ENCODE data around the gene RNH1. TPM values are rescaled to one million over a fixed set of nuclear protein-coding genes. Genes with fewer than 3 reads are reported as not detected.

Gene RNH1
- total RNA-seq, 1 donor = 92.2 TPM

DNA sequence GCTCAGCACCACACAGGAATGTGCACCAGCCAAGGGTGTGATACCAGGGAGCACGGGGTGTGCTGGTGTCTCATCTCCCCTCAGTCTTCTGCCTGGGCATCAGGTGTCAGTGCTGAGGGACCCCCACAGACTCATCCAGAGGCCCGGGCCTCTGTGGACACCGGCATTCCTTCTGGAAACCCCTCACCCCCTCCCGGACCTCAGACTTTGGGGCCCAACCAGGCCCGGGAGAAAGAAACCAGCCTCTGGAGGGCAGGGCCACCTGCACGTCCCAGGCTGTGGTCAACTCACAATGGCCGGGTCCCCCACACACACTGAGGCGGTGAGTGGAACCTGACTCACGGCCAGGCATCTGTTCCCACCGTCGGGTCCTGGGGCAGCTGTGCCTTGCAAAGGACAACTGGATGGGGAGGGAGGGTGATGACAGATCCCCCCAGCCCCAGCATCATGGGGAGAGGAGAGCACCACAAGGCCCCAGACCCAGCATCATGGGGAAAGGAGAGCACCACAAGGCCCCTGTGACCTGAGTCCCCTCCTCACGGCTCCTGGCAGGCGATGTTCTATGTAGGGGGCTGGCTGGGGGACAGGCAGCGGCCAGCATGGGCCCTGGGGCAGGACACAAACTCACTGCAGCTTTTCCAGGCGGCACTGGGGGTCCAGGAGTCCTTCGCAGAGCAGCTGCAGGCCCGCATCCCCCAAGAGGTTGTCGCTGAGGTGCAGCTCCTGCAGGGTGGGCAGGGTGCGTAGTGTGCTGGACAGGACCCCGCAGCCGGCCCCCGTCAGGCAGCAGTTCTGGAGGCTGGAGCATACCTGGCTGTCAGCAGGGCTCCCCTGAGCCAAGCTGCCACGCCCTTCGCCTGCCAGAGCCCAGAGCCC lies 7.6 kb downstream of the RNH1 start:
- H3K9me3 ChIP-seq (ENCODE audit: low read depth, low read length) = no peaks in the 10 kb centered on the region
- H3K4me3 ChIP-seq (ENCODE audit: low read length) = no peak overlapping the region
- no peaks in the 10 kb centered on the region for H3K27me3 ChIP-seq (ENCODE audit: insufficient read depth, low read length)
- peaks cover 32% of the 10 kb centered on the region for H3K4me1 ChIP-seq (ENCODE audit: insufficient read depth, low read length)

DNA sequence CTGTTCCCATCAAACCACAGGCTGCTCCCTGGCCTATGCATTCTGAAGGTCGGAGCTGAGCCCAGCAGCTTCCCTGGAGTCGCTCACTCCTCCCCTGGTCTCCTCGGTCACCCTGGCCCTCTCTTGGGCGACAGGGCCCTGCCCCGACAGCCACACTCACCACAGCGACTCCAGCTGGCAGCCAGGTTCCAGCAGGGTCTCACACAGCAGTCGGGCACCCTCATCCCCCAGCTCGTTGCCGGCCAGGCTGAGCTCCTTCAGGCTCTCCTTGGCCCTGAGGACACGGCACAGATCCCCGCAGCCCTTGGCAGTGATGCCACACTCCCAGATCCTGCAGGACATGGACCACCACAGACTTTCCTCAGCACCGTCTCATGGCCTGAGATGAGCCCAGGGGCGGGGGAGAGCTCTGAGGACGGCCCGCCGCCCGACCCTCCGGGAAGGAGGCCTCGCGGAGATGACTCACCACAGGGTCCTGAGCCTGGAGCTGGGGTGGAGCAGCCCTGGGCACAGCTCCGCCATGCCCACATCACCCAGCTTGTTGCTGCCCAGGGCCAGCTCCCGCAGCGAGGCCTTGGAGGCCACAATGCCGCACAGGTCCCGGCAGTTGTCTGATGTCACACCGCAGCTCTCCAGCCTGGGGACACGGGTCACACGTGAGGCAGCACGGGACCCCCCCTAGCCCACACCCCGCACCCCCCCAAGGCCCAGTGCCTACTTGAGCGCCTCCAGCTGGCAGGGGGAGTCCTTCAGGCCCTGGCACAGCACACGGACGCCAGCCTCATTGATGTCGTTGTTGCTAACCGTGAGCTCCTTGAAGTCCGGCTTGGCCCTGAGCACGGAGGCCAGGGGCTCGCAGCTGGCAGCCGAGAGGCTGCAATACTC lies 8.5 kb downstream of the RNH1 start:
- peaks cover 23% of the 10 kb centered on the region for H3K4me1 ChIP-seq (ENCODE audit: insufficient read depth, low read length)
- H3K27me3 ChIP-seq (ENCODE audit: insufficient read depth, low read length) = no peaks in the 10 kb centered on the region
- no peaks in the 10 kb centered on the region for H3K9me3 ChIP-seq (ENCODE audit: low read depth, low read length)
- H3K4me3 ChIP-seq (ENCODE audit: low read length) = no peak overlapping the region

DNA sequence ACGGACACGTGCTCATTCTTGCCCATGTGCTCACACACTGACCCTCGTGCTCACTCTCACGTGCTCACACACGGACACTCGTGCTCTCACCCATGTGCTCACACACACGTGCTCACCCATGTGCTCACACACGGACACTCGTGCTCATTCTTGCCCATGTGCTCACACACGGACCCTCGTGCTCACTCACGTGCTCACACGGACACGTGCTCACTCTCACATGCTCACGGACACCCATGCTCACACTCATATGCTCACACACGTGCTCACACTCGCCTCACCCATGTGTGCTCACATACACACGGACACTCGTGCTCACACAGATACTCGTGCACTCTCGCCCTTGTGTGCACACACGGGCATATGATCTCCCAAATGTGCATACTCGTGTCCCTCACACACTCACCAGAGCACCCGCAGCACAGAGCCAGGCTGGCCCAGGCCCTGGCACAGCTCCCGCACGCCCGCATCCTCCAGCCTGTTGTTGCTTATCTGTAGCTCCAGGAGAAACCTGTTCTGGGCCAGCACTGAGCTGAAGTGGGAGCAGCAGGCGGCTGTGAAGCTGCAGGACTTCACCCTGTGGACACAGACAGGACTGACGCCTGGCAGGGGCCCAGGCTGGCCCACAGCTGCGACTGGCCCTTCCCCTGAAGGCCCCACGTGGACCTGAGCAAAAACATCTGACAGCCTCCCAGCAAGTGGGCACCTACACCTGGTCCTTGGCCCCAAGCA lies 9.3 kb downstream of the RNH1 start:
- Histone ChIP-seq H3K4me3 (ENCODE audit: low read length) (no peak overlapping the region), H3K9me3 (ENCODE audit: low read depth, low read length) (no peaks in the 10 kb centered on the region), H3K4me1 (ENCODE audit: insufficient read depth, low read length) (peaks cover 17% of the 10 kb centered on the region), H3K27me3 (ENCODE audit: insufficient read depth, low read length) (no peaks in the 10 kb centered on the region)

DNA sequence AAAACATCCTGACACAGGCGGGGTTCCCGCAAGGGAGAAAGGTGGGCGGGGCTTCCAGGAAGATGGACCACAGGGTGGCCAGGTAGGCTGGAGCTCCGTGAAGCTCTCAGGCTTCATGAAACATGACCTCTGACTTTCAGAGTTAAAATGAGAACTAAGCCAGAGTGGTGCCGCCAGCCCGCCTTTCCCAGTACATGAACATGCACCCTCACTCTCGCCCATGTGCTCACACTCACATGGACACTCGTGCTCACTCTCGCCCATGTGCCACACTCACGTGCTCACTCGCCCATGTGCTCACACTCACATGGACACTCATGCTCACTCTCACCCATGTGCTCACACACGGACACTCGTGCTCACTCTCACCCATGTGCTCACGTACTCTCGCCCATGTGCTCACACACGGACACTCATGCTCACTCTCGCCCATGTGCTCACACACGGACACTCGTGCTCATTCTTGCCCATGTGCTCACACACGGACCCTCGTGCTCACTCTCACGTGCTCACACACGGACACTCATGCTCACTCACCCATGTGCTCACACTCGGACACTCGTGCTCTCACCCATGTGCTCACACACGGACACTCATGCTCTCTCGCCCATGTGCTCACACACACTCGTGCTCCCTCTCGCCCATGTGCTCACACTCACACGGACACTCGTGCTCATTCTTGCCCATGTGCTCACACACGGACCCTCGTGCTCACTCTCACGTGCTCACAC lies 10.0 kb downstream of the RNH1 start:
- Histone ChIP-seq H3K9me3 (ENCODE audit: low read depth, low read length) (no peaks in the 10 kb centered on the region), H3K4me1 (ENCODE audit: insufficient read depth, low read length) (peaks cover 10% of the 10 kb centered on the region), H3K27me3 (ENCODE audit: insufficient read depth, low read length) (no peaks in the 10 kb centered on the region), H3K4me3 (ENCODE audit: low read length) (no peak overlapping the region)

DNA sequence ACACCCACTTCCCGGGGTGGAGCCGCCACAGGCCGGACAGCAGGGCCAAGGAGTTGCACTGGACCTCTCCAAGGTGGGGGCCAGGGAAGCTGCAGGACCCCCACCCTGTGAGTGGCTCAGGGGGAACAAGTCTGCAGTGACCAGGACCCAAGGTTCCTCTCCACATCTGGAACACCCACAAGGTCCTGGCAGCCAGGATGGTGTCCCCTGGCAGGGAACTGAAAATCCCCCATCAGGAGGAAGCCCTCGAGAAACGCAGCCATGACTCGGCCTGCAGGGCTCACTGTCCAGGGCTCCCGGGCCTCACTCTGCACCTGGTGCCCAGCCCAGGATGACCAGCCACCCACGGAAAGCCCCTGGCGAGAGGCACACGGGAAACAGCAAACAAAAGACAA lies 11.5 kb downstream of the RNH1 start:
- no peaks in the 10 kb centered on the region for H3K9me3 ChIP-seq (ENCODE audit: low read depth, low read length)
- H3K27me3 ChIP-seq (ENCODE audit: insufficient read depth, low read length) = no peaks in the 10 kb centered on the region
- H3K4me1 ChIP-seq (ENCODE audit: insufficient read depth, low read length) = no peaks in the 10 kb centered on the region
- no peak overlapping the region for H3K4me3 ChIP-seq (ENCODE audit: low read length)

DNA sequence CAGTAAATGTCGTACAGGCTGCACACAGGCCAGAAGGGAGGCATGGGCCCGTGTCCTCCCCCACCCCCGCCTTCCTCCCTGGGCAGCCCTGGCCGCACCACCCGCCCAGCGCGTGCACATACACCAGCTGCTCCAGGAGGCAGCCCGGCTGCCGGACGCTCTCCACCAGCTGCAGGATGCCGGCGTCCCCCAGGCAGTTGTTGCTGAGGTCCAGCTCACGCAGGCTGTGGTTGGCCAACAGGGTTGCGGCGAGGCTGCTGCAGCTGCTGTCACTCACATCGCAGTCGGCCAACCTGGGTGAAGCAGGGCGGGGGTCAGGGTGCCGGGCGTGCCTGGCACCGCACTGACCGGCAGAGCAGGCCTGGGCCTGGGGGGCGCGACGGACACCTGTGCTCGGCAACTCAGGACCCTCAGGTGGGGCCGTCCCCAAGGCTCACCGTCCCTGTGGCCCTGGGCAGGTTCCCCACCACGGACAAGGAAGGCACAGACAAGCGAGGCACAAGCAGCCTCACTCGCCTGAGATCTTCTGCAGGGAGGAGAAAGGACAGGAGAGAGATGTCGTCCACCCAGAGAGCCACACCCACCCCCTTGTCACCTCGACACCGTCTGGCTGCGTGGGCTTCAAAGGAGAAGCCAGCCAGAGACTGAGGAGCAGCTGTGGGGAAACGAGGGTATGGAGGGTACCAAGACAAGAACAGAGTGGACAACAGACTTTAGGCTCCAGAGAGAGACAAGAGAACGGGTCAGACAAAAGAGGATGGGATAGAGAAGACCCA lies 12.1 kb downstream of the RNH1 start:
- no peaks in the 10 kb centered on the region for H3K9me3 ChIP-seq (ENCODE audit: low read depth, low read length)
- H3K27me3 ChIP-seq (ENCODE audit: insufficient read depth, low read length) = no peaks in the 10 kb centered on the region
- no peak overlapping the region for H3K4me3 ChIP-seq (ENCODE audit: low read length)
- no peaks in the 10 kb centered on the region for H3K4me1 ChIP-seq (ENCODE audit: insufficient read depth, low read length)

DNA sequence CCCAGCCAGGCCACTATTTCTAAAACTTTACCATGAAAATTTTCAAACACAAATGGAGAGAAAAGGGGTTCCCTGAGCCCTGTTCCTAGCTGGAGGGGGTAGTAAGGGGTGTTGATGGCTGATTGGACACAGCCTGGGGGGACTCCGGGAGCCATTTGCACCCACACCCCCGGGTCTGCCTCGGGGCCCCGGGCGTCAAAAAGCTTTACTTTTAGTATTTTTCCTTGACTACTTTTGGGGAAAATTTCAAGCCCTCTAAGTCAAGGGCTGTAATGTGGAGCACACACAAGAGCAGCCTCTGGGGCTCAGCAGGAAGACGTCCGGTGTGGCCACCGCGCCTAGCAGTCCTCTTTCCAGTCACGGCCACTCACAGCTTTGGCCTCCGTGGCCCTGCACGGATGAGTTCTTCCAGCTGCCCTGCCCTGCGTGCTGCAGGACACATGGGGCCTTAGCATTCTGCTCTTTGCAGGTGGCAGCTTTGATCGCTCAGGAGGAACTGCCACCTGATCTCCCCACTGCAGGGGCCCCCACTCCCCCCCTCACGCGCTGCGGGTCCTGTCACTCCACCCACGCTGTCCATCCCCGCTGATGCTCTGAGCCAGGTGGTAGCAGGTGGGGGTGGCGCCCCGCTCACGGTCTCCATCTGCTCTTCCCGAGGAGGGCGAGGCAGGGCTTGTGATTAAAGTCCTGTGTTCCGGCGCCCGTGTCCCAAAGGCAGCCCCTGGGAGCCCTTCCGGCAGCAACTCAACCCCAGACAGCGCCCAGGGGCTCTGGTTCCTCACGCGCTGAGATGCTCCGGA lies 14.4 kb downstream of the RNH1 start:
- Histone ChIP-seq H3K9me3 (ENCODE audit: low read depth, low read length) (no peaks in the 10 kb centered on the region), H3K4me1 (ENCODE audit: insufficient read depth, low read length) (no peaks in the 10 kb centered on the region), H3K27me3 (ENCODE audit: insufficient read depth, low read length) (no peaks in the 10 kb centered on the region), H3K4me3 (ENCODE audit: low read length) (no peak overlapping the region)

DNA sequence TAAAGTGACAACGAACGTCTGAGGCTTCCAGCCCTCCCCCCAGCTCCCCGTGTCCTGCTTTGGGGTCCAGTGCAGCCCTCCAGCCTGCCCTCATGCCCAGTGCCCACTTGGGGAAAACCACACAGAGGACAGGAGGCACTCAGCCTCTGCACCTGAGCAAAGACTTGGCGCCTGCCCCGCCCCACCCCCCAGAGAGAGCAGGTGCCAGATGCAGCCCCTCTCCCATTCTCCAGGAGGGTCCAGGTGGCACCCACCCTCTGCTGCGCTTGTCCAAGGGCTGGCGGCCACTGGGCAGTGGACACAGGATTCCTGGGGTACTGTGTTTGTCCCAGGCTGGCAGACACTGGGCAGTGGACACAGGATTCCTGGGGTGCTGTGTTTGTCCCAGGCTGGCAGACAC lies 15.7 kb downstream of the RNH1 start:
- H3K27me3 ChIP-seq (ENCODE audit: insufficient read depth, low read length) = no peaks in the 10 kb centered on the region
- no peaks in the 10 kb centered on the region for H3K9me3 ChIP-seq (ENCODE audit: low read depth, low read length)
- H3K4me3 ChIP-seq (ENCODE audit: low read length) = no peak overlapping the region
- H3K4me1 ChIP-seq (ENCODE audit: insufficient read depth, low read length) = no peaks in the 10 kb centered on the region

DNA sequence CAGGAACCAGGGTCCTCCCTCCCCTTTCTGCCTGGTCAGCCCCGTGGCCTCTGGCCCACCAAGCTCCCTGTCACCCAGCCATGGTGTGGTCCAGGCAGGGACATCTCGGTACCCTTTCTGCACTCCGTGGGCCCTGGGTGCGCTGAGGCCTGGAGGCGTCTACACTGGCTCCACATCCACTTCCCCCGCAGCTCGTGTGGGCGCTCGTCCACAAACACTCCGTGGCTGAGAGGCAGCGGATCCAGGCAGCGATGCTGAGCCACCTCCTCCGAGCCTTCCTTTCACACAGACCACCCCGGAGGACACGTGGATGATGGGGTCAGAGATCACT lies 16.1 kb downstream of the RNH1 start:
- no peak overlapping the region for H3K4me3 ChIP-seq (ENCODE audit: low read length)
- H3K9me3 ChIP-seq (ENCODE audit: low read depth, low read length) = no peaks in the 10 kb centered on the region
- no peaks in the 10 kb centered on the region for H3K27me3 ChIP-seq (ENCODE audit: insufficient read depth, low read length)
- no peaks in the 10 kb centered on the region for H3K4me1 ChIP-seq (ENCODE audit: insufficient read depth, low read length)

DNA sequence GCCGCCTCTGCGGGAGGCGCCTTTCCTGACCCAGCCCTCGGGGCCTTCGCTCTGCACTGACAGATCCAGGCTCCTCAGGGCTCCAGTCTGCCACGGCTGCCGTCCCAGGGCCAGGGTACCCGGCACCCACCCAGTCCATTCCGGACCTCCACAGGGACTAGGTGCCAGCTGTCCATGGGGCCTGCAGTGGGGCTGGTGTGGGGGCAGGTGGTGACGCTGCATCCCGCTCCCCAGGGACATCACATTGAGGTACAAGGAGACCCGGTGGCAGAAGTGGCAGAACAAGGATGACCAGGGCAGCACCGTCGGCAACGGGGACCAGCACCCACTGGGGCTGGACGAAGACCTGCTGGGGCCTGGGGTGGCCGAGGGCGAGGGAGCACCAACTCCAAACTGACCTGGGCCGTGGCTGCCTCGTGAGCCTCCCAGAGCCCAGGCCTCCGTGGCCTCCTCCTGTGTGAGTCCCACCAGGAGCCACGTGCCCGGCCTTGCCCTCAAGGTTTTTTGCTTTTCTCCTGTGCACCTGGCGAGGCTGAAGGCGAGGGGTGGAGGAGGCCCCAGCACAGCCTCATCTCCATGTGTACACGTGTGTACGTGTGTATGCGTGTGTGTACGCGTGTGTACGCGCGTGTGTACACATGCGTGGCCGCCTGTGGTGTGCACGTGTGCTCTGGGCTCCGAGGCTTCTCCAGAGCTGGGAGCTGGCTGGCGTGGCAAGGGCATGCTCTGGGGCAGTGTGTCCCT lies 16.7 kb downstream of the RNH1 start:
- H3K4me3 ChIP-seq (ENCODE audit: low read length) = no peak overlapping the region
- H3K9me3 ChIP-seq (ENCODE audit: low read depth, low read length) = no peaks in the 10 kb centered on the region
- H3K27me3 ChIP-seq (ENCODE audit: insufficient read depth, low read length) = no peaks in the 10 kb centered on the region
- no peaks in the 10 kb centered on the region for H3K4me1 ChIP-seq (ENCODE audit: insufficient read depth, low read length)

DNA sequence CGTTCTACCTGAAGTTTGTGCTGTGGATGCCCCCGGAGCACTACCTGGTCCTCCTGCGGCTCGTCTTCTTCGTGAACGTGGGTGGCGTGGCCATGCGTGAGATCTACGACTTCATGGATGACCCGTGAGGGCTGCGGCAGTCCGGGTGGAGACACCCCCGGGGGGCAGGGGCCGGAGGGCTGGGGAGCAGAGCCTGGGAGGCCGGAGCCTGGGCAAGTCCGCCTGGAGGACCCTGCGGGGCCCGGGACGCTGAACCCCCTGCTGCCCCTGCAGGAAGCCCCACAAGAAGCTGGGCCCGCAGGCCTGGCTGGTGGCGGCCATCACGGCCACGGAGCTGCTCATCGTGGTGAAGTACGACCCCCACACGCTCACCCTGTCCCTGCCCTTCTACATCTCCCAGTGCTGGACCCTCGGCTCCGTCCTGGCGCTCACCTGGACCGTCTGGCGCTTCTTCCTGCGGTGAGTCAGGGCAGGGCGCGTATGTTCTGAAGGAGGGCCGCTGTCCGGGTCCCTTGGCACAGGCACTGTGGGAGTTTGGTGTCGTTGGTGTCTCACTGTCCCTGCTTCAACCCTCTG lies 17.3 kb downstream of the RNH1 start:
- Histone ChIP-seq H3K9me3 (ENCODE audit: low read depth, low read length) (no peaks in the 10 kb centered on the region), H3K27me3 (ENCODE audit: insufficient read depth, low read length) (no peaks in the 10 kb centered on the region), H3K4me1 (ENCODE audit: insufficient read depth, low read length) (no peaks in the 10 kb centered on the region), H3K4me3 (ENCODE audit: low read length) (no peak overlapping the region)

DNA sequence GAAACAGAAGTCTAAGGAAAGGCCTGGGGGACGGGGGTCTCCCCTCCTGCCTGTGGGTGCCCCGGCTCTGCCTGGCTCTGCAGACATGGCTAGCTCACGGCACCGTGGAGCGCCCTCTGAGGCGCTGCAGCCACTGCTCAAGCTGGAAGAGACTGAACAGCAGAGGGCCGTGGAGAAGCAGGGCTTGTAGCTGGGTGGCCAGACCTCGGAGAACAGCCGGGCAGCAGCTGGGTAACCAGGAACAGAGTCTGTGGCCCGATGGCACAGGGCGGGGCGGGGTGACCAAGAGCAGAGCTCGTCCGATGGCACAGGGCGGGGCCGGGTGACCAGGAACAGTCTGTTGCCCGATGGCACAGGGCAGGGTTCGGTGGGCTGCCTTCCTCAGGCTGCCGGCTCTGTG lies 18.1 kb downstream of the RNH1 start:
- no peaks in the 10 kb centered on the region for H3K9me3 ChIP-seq (ENCODE audit: low read depth, low read length)

DNA sequence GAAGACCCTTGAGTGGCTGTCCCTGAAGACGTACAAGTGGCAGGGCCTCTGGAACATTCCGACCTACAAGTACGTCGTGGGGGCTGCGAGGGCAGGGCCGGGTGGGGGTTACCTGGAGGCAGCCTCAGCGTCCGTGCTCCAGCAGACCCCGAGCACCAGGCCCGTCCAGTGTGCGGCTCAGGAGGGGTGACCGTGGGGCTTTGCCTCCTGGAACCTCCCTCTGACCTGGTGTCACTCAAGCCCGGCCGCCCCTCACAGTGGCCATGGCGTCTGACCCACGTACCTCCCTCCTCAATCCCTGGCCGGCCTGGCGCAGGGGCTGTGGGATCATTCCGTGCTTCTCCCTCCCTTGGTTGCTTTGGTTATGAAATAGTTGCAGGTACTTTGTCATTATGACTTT lies 18.5 kb downstream of the RNH1 start:
- H3K4me3 ChIP-seq (ENCODE audit: low read length) = no peak overlapping the region
- no peaks in the 10 kb centered on the region for H3K9me3 ChIP-seq (ENCODE audit: low read depth, low read length)
- no peaks in the 10 kb centered on the region for H3K27me3 ChIP-seq (ENCODE audit: insufficient read depth, low read length)
- H3K4me1 ChIP-seq (ENCODE audit: insufficient read depth, low read length) = no peaks in the 10 kb centered on the region

More for the DNA sequence above, 18.1 kb downstream of the RNH1 start:
- Histone ChIP-seq H3K27me3 (ENCODE audit: insufficient read depth, low read length) (no peaks in the 10 kb centered on the region), H3K4me1 (ENCODE audit: insufficient read depth, low read length) (no peaks in the 10 kb centered on the region), H3K4me3 (ENCODE audit: low read length) (no peak overlapping the region)

Data from mononuclear cell (primary cell).